Stimulated activated CD8-positive, alpha-beta memory T cell treated with anti-CD3 and anti-CD28 coated beads, Interleukin-4, amount 100 ng/mL, for 48 hours (primary cell): ENCODE results near the gene ZNF425.
"Not testable (repeated sequence)": the region's sequence is repeated elsewhere in the genome, so short reads cannot be mapped to it uniquely, and the experiment has no call there.

Experiments
- DNase-seq: peaks from one replicate; pipeline ENCODE4 v3.0.0-alpha.2; 2020

The ZNF425 gene

DNA sequence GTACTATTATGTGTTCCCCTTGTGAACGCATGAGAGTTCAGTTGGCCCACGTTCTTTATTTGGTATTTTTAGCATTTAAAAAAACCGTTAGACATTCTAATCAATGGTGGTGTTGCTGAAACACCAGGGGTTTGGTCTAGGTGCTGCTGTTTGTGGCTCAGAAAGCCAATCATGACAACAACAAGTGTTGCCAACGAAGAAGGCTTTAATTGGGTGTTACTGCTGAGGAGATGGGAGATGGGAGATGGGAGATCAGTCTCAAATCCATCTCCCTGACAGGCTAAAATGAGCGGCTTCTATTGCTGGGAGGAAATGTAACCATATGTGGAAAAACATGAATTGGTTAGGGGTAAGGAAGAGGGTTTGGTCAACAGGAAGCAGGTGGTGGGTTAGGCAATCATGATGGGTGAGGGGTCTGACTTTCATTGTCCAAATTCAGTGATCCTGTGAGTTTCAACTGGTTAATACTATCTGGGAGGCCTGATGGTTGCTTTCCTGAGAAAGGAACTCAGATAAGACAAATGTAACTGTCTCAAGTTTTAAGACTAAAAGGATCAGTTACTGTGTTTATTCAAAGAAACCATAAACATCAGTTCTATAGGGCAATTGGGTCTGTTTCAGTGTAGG is 4.6 kb upstream of the ZNF425 start:
- no peak for DNase-seq

DNA sequence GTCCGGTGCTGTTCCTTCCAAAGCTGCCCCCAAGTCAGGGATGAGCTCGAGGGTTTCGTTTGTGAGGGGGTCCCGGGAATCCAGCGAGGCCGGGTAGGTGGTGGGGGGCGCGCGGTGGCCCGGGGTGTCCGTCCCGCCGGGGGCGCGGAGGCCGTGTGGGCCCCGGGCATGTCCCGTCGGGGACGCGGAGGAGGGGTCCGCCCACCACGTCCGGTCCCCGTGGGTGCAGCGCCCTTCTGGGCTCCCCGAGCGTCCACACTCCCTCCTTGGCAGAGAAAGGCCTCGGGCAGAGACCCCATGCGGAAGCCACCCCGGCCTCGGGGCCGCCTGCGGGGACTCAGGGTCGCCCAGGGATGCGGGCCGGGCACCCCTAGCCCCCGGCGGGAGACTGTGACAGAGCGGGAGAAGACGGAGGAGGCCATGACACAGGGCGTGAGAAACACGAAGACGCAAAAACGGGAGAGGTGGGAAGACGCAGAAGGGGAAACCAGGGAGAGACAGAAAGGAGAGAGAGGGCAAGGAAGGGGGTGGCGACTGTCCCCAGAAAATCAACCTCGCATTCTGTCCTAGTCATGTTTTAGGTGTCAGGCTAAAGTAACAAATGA is 640 bp upstream of the ZNF425 start:
- peak; percentile 80 for DNase-seq

DNA sequence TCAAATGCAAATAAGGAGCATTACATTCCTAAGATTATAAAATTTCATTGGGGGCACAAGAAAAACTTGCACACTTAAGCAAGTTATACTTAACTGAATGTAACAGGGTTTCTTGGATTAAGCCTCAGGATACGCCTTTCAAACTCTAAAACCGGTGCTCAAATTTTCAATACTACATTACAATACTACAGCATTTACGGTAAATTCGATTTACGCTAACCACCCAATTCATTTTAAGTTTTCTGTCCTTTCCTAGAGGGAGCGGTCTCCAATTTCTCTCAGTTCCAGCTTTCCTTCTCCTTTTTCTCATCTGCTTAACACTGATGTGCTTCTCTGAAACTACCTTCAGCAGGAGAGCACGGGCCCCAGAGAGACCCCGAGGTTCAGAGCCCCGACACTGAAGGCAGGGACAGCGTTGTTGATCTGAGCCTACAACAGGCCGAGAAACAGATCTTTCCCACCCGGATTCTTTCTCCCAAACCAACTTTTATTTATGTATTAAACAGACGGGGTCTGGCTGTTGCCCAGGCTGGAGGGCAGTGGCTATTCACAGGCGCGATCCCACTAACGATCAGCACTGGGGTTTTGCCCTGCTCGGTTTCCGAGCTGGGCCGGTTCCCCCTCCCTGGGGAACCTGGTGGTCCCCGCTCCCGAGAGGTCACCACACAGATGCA is 798 bp downstream of the ZNF425 start:
- no peak for DNase-seq

DNA sequence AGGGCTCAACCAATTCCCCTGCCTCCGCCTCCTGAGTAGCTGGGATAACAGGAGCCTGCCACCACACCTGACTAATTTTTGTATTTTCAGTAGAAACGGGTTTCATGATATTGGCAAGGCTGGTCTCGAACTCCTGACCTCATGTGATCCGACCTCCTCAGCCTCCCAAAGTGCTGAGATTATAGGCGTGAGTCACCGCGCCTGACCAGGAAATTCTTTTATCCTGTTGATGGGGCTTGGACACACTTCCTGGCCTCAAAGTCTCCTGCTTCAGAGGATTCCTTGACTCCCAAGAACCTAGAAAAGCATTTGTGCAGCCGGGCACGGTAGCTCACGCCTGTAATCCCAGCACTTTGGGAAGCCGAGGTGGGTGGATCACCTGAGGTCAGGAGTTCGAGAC is 16.2 kb downstream of the ZNF425 start:
- DNase-seq, result no peak

DNA sequence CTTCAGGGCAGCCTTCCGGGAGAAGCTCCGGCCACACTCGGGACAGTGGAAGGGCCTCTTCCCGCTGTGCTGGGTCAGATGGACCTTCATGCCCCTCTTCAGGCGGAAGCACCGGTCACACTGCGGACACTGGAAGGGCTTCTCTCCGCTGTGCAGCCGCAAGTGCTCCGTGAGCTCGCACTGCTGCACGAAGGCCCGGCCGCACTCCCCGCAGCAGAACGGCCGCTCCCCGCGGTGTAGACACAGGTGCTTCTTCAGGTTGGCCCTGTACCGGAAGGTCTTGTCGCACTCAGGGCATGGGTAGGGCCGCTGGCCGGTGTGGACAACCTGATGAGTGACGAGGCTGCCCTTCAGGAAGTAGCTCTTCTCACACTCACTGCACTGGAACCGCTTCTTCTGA is 21.4 kb downstream of the ZNF425 start:
- DNase-seq, result no peak

DNA sequence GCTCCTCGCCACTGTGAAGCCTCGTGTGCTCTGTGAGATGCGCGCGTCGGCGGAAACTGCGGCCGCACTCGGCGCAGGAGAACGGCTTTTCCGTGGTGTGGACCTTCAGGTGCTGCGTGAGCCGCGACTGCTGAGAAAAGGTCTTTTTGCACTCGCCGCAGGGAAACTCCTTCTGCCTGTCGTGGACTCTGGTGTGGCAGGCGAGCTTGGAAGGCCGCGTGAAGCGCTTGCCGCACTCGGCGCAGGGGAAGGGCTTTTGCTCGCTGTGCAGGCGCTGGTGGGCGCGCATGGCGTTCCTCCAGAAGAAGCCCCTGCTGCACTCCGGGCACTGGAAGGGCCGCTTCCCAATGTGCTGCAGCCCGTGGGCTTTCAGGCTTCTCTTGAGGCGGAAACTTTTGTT is 21.9 kb downstream of the ZNF425 start:
- DNase-seq, result no peak

DNA sequence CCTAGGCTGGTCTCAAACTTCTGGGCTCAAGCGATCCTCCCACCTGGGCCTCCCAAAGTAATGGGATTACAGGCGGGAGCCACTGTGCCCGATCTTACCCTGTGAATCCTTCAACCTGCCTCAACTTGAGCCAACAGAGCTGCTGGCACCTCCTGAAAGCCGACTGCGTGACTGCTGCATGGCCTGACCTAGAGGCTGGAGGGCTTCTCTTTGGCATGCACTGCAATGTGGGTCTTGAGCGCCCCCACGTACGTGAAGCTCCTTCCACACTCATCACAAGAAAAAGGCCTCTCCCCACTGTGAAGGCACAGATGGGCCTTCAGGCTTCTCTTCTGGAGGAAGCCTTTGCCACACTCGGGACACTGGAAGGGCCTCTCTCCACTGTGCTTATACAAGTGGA is 22.7 kb downstream of the ZNF425 start:
- DNase-seq, result no peak

DNA sequence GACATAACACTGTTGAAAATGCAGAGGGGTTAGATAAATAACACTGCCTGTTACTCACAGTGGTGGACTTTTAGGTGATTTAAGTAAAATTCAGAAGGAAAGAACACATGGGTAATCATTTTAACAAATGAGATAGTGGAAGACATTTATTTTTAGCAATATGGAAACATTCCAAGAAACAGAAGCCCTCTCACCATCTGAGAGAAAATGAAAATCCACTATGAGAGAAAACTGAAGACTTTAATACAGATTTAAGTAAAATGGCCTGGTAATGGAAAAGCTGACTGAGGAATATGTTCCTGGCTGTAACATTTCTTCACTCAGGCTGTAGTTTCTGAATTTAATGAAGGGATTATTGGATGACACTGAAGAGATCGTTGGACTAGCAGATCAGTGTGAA is 23.5 kb downstream of the ZNF425 start:
- no peak for DNase-seq

DNA sequence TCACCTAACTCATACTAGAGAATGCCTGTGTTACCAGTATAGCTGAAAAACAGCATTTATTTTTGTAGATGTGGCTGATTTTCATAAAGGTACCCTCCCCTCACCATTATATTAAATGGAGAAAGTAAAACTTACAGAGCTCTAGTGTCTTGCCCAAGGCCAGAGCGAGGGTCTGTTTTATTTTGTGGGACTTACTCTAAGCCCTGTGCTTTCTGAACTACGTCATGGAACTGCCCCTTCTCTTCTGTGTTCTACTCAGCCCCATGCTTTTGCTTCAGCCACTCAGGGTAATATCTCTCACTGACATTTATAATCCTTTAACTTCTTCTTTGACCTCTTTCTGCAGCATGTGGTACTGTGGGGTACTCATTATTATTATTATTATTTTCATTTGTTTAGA is 25.3 kb downstream of the ZNF425 start:
- DNase-seq, result no peak

DNA sequence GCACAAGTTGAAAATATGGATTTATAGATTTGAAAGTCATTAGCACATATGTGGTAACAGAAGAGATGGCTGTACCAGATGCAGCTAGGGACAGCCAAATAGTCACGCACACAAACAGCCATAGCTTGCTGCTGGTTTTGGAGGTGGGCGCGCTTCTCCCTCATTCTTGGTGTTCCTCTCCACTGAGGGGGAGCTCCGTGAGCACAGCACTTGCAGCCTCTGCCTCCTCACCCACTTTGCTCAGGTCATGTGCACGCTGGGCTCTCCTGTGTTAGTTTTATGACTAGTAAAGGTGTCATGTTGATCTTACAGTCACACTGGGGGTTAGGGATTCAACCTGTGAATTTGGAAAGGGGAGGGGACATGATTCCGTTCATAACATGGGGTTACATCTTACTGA is 27.1 kb downstream of the ZNF425 start:
- no peak for DNase-seq

DNA sequence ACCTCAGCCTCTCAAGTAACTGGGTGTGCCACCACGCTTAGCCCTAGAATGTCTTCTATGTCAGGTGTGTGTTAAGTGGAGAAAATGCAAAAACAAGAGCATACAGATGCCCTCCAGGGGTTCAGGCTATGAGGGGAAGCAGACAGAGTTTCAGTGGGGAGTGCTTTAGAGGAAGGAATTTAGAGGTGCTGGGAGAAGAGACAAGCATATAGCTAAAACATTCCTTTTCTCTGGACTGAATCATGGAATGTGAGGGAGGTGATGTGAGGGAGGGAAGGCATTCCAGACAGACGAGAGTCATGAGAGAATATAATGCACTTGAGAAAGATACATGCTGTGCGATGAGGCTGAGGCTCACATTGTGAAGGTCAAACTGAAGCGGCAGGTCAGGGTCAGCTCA is 29.0 kb downstream of the ZNF425 start:
- no peak for DNase-seq

DNA sequence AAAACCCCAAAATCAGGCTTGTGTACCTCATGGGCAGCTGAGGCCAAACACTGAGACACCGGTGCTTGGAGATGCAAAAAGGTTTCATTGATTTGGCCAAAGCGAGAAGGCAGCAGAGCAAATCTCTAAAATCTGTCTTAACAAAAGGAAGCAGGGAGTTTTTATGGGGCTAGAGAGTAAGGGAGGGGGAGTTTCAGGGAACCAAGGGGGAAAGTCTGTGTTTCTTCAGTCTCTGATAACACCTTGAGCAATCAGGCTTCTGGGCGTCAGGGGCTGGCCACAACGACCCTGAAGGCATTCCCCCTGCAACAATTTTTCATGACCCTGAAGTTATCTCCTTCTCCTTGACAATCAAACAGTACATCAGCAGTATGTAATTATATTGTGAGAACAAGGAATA is 32.9 kb downstream of the ZNF425 start:
- no peak for DNase-seq

DNA sequence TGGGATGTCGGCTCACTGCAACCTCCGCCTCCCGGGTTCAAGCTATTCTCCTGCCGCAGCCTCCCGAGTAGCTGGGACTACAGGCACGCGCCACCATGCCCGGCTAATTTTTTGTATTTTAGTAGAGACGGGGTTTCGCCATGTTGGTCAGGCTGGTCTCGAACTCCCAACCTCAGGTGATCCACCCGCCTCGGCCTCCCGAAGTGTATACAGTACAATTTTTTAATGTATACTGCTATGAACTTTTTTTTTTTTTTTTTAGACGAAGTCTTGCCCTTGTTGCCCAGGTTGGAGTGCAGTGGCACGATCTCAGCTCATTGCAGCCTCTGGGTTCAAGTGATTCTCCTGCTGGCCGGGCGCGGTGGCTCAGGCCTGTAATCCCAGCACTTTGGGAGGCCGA is 33.9 kb downstream of the ZNF425 start:
- DNase-seq, result not testable (repeated sequence)

DNA sequence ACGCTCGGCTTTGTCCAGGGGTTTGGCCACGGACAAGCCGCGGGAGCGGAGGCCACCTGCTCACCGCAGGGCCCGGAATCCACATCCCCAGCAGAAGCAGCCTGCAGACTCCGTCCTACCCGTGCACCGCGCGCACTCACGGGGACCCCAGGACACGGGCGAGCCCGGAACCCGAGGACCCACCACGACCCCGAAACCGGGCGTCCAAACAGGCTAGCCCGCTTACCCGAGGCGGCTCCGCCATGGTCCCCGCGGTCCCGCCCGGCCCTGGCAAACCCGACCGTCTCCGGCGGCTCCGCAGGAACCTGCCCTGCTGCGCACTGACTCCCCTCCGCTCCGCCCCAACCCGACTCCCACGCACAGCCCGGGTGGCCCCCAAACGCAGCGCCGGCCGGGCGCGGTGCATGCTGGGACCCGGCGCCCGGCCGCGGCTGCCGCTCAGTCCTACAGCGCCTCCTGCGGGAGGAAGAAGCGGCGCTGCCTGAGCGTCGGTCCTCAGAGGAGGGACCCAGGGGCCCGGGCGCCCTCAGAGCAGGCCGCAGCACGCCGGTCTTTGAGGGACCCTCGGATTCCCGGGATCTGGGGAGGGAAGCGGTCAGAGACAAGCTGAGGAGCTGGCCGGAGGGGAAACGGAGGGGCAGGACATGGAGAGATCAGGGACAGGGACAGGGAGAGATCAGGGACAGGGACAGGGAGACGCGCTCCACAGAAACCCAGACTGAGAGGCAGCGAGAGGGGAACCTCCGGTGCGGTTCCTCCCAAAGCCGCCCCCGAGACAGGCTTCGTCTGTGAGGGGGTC is 35.5 kb downstream of the ZNF425 start, which contains the start of gene ZNF786:
Gene ZNF786 (minus strand): TSS at position 322 of the 799 bp plus-strand sequence. CDS start 78 bp downstream, at position 244.
- peak; percentile 97 for DNase-seq

DNA sequence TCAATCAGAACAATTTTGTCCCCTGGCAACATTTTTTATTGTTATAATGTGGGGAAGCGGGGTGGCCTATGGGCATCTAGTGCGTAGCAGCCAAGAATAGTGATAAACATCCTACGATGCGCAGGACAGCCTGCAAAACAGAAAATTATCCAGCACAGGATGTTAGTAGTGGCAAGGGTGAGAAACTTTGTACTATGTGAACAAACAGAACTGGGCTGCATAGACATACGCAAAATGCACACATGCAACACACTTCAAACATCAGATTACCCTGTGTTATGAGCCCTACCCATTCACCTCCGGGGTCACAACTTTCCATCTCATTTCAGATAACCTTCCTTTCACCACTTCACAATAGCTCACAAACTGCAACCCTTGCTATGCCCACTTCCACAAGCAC is 38.7 kb downstream of the ZNF425 start:
- DNase-seq, result no peak

DNA sequence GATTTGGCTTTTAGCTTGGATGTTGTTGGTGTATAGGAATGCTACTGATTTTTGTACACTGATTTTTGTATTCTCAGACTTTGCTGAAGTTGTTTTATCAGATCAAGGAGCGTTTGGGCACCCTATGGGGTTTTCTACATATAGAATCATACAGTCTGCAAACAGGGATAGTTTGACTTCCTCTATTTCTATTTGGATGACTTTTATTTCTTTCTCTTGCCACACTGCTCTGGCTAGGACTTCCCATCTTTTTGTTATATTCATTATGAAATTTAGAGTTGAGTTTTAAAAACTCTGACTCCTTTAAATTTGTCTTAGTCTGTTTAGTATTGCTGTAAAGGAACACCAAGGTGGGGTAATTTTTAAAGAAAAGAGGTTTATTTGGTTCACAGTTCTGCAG is 40.3 kb downstream of the ZNF425 start:
- DNase-seq, result no peak

DNA sequence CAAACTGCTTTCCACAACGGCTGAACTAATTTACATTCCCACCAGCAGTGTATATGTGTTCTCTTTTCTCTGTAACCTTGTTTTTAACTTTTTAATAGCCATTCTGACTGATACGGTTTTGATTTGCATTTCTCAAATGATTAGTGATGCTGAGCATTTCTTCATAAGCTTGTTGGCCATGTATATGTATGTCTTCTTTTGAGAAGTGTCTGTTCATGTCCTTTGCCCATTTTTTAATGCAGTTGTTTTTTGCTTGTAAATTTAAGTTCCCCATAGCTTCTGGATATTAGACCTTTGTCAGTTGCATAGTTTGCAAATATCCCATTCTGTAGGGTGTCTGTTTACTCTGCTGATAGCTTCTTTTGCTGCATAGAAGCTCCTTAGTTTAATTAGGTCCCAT is 41.7 kb downstream of the ZNF425 start:
- DNase-seq, result no peak

DNA sequence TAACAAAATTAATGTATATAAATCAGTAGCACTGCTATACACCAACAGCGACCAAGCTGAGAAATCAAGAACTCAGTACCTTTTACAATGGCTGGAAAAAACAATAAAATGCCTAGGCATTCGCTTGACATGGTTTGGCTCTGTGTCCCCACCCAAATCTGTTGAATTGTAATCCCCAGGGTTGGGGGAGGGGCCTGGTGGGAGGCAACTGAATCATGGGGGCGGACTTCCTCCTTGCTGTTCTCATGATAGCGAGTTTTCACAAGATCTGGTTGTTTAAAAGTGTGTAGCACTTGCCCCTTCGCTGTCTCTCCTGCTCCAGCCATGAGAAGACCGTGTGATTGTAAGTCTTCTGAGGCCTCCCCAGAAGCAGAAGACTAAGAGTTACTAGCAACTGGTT is 44.2 kb downstream of the ZNF425 start:
- DNase-seq, result no peak

DNA sequence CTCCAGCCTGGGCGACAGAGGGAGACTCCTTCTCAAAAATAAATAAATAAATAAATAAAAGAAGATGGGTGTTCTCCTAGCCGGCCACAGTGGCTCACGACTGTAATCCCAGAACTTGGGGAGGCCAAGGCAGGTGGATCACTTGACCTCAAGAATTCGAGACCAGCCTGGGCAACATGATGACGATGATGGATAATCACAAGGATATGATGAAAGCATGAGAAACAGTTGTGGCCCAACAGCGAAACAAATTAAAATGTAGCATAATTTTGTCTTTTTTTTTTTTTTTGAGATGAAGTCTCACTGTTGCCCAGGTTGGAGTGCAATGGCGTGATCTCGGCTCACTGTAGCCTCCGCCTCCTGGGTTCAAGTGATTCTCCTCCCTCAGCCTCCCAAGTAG is 48.5 kb downstream of the ZNF425 start:
- no peak for DNase-seq

DNA sequence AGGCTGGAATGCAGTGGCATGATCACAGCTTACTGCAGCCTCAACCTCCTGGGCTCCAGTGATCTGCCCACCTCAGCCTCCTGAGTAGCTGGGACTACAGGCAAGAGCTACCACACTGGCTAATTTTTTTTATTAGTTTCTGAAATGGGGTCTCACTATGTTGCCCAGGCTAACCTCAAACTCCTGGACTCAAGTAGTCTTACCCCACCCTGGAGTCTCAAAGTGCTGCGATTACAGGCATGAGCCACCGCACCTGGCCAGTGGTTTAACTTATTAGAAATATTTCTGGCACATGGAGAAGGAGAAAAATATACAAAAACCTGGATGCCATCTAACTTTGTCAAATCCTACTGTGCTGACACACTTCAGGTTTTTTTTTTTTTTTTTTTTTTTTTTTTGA is 50.8 kb downstream of the ZNF425 start:
- no peak for DNase-seq

DNA sequence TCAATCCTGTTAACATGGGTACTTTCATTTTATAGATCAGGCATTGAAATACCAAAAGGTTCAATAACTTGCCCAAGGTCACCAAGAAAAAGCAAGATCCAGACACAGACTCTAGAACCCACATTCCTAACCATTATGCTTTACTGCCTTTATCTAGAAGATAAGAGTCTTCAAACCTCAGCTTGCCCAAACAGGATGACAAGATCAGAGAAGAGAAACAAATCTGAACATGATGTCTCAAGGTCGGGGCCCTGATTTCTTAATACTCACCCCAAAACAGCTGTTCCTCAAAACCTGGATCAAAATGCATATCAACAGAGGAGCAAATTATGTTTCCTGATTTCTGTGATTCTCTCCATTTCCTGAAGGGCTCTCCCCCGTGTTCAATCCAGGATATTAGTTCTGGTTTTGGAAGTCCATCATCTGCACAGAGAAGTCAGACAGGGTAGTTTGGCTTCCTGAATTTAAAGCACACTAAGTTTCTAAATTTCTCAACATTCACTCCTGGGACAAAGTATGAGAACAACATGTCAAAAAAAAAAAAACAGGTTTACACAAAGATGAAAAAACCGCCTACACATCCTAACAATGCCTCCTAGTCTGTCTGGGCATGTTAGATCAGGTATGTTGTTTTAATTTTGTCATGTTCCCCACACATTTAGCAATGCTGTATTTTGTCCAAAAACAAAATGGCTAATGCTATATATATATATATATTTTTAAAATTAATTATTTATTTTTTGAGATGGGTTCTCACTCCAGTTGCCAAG is 51.8 kb downstream of the ZNF425 start:
- DNase-seq, result no peak

DNA sequence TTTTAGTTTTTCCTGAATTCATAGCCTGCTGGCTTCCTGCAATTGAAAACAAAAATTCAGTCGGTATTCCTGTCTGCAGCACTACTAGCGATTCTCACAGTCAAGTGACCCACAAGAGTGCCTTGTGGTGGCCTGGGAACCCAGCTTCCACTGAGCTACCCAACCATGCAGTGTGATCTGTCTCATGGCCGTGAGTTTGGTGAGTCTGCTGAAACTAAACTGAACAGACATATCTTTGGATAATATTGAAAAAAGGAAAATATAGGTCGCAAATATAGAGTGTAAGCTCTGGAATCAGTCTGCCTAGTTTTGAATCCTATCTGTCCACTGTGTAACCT is 53.7 kb downstream of the ZNF425 start:
- DNase-seq, result no peak
